GM20000 (cell line): ENCODE data around the gene ZFHX3.

Experiments
- DNase-seq: peaks from one replicate; pipeline ENCODE4 v3.0.0; 2012; ENCODE audit warnings: low spot score
- CTCF ChIP-seq: IDR thresholded peaks from 2 replicates; pipeline ENCODE4 v1.5.1; 2012; ENCODE audit warnings: mild to moderate bottlenecking, control low read depth; ENCODE audit errors: extremely low read depth, missing control alignments

ZFHX3 gene

GRCh38 chr16:73048292-73049080 lies 558 bp upstream of the ZFHX3 start:
- DNase-seq = no peak
- TF ChIP-seq CTCF = peak; percentile 29

- no peak for TF ChIP-seq CTCF
Observed at GRCh38 chr16:73047221-73047535, 750 bp downstream of the ZFHX3 start.

GRCh38 chr16:73046849-73047214 lies 1.1 kb downstream of the ZFHX3 start:
- DNase-seq = no peak
- no peak for TF ChIP-seq CTCF

More at GRCh38 chr16:73047221-73047535, 750 bp downstream of the ZFHX3 start:
- DNase-seq = no peak

GRCh38 chr16:73046202-73046848 lies 1.6 kb downstream of the ZFHX3 start:
- no peak for DNase-seq
- TF ChIP-seq CTCF = no peak

- no peak for DNase-seq
- TF ChIP-seq CTCF = no peak
Observed at GRCh38 chr16:73043828-73044467, 4.0 kb downstream of the ZFHX3 start.

GRCh38 chr16:73042807-73043206 lies 5.1 kb downstream of the ZFHX3 start:
- no peak for TF ChIP-seq CTCF
- DNase-seq = no peak

GRCh38 chr16:73041676-73042075 lies 6.3 kb downstream of the ZFHX3 start:
- no peak for TF ChIP-seq CTCF
- DNase-seq = no peak
